HS-27A (cell line): ENCODE measurements around the gene GTPBP3.
"Not testable (repeated sequence)": the region's sequence is repeated elsewhere in the genome, so short reads cannot be mapped to it uniquely, and the experiment has no call there.

Experiments
- DNase-seq: peaks from one replicate; pipeline ENCODE4 v3.0.0-alpha.2; 2012; ENCODE audit warnings: low read depth, missing footprints

Gene GTPBP3, protein sequence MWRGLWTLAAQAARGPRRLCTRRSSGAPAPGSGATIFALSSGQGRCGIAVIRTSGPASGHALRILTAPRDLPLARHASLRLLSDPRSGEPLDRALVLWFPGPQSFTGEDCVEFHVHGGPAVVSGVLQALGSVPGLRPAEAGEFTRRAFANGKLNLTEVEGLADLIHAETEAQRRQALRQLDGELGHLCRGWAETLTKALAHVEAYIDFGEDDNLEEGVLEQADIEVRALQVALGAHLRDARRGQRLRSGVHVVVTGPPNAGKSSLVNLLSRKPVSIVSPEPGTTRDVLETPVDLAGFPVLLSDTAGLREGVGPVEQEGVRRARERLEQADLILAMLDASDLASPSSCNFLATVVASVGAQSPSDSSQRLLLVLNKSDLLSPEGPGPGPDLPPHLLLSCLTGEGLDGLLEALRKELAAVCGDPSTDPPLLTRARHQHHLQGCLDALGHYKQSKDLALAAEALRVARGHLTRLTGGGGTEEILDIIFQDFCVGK

GRCh38 chr19:17336872-17337674, at the start of gene GTPBP3:
Gene GTPBP3 (plus strand): TSS chr19:17337553. CDS start chr19:17337612, 59 bp downstream.
- DNase-seq, result peak; percentile 96

GRCh38 chr19:17289489-17289888, 47.9 kb upstream of the GTPBP3 start:
- DNase-seq, result no peak

DNA sequence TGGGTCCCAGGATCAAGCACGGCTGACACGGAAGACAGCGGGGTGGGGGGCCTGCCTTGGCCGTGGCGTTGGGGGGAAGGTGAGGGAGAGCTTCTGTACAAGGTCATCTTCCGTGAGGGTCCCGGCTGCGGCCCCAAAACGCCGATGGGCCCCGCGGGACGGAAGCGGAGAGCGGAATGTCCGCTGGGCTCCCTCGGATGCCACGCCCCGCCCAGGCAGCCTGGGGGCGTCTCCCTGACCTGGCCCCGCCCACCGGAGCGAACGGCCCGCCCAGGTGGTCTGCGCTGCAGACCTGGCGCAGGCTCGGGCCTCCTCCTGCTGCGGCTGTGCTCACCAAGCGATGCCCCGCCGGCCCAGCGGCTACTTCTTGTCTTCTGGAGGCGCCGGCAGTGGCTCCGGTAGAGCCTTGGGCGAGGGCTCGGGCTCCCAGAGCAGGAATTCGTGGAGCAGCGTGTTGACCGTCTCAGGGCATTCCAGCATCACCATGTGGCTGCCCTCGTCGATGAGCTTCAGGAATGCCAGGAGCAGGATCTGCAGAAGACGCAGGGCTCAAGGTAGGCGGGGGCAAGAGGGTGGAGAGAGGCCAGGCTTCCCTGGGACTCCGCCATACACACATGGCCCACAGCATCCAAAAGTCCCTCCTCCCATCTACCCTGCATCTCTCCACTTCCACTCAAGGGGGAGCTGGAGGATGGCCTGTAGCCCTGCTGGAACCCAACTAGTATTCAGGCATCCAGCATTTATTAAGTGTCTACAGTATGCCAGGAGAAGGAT, 44.9 kb upstream of the GTPBP3 start:
- DNase-seq, result no peak

DNA sequence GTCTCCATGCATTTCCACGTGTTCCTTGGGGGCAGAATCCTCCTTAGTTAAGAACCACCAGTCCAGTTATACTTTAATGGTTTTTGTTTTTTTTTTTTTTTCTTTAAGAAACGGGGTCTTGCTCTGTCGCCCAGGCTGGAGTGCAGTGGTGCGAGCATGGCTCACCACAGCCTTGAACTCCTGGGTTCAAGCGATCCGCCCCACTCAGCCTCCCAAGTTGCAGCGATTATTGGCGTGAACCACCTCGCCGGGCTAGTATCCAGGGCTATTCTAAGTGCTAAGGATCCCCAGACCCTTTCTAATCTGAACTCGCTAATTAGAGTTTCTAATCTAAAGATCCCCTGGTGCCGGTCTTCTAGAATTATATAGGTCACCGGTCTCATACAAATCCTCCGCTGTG, 43.7 kb upstream of the GTPBP3 start:
- no peak for DNase-seq

- no peak for DNase-seq
Measured at GRCh38 chr19:17294051-17294891, 43.1 kb upstream of the GTPBP3 start.

DNA sequence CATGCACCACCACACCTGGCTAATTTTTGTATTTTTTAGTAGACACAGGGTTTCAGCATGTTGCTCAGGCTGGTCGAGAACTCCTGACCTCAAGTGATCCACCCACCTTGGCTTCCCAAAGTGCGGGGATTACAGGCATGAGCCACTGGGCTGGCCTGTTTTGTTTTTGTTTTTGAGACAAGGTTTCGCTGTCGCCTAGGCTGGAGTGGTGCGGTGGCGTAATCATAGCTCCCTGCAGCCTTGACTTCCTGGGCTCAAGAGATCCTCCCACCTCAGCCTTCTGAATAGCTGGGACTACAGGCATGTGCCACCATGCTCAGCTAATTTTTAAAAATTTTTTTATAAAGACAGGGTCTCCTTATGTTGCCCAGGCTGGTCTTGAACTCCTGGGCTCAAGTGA, 41.8 kb upstream of the GTPBP3 start:
- DNase-seq, result not testable (repeated sequence)

- DNase-seq, result no peak
Measured at GRCh38 chr19:17296273-17296672, 41.1 kb upstream of the GTPBP3 start.

DNA sequence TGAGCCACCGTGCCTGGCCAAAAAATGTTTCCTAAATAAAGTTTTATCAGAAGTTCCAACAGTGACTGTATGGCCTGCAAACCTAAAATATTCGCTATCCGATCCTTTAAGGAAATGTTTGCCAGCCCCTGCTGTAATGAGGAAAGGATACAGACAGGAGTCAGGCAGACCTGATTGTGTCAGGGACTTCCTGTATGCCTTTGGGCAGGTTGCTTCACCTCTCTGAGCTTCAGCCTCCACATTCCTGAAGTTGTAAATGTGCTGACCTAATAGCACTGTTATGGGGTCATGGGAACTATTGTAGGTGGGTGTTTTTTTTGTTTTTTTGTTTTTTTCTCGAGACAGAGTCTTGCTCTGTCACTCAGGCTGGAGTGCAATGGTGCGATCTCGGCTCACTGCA, 40.4 kb upstream of the GTPBP3 start:
- no peak for DNase-seq

DNA sequence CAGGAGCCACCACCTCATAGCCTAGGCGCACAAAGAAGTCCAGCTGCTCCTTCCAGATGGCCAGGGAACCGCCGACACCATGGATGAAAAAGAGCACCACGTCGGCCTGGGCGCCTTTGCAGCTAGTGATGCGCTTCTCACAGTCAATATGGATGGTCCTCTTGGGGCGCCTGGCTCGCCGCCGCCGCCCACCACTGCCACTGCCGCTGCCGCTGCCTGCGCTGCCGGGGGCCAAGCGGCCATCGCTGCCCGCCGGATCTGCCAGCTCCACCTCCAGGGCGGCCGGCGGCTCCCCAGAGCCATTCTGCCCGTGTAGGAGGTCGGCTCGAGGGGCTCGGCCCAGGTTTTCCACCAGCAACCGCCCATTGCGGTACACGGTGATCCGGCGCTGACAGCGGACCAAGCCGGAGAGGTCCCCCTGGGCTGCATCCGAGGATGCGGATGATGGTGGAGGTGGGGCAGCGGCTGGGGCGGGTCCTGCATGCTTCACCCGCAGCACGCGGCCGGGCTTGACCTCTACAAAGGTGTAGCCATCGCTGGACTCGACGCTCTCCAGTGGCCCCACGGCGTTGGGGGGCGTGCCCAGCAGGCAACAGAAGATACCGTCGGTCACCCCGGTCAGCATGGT, 36.2 kb upstream of the GTPBP3 start:
- no peak for DNase-seq

DNA sequence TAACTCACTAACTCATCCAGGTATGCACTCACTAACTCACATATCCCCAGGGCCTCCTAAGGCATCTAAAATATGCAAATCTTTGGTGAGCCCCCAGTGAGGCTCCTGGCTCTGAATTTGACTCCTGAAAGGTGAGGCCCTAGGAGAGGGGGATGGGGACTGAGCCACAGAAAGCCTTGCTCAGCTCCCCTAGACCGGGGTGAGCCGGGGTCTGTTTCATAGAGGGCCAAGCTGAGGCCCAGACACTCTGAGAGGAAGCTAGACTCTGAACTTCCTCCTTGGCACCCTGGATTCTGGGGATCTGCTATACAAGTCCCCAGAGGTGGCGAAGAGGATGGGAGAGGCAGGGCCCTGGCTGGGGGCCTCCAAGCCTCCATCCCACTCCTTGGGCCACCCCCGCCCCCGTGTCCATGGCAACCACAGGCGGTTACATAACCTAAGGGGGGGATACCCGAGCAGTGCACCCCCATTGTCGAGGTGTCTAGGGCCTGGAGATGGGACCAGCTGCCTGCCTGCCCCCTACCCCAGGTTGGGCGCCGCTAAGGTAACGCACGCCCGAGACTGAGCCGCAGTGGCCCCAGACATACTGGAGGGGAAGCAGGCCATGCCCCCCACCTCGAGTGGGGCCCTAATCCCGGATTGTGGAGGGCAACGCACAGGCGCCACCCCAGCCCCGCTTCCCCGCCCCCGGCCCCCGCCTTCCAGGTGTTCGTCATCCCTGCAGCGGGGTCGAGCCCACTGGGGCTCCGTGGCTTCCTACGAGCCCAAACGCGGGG, 34.8 kb upstream of the GTPBP3 start:
- no peak for DNase-seq

GRCh38 chr19:17303167-17303939, 34.0 kb upstream of the GTPBP3 start, which contains the start of gene ABHD8:
Gene ABHD8 (minus strand): TSS chr19:17303425. CDS start chr19:17301616, 1,809 bp downstream.
- DNase-seq, result peak; percentile 78

- no peak for DNase-seq
Measured at GRCh38 chr19:17303940-17304267, 33.4 kb upstream of the GTPBP3 start.

- DNase-seq, result no peak
Measured at GRCh38 chr19:17304386-17305215, 32.8 kb upstream of the GTPBP3 start.

GRCh38 chr19:17305216-17305516, 32.2 kb upstream of the GTPBP3 start:
- no peak for DNase-seq

DNA sequence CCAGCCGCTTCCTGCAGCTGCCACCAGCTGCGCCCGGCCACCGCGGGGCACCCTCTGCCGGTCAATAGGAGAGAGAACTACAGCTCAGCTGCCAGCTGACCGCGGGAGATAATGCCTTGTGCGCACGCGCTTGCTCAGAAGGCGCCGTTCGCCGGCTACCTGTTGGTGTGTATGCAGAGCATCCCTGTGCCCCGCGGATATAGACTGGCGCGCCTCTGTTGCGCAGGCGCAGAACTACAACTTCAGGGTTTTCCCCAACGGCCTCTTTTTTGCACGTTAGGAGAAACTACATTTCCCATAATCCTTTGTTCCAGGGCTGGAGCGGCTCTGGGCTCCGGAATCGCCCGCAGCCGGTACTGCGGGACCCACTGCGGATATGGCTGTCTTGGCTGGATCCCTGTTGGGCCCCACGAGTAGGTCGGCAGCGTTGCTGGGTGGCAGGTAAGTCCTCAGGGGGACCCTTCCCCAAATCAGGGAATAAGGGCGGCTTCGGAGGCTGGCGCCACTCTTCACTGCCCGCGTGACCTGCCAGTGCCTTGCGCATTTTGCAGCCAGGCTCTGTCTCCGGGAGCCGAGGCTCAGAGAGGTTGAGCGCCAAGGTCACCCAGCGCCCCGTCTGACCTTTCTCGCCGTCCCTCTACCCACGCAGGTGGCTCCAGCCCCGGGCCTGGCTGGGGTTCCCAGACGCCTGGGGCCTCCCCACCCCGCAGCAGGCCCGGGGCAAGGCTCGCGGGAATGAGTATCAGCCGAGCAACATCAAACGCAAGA, 31.7 kb upstream of the GTPBP3 start, which contains the start of gene MRPL34:
MRPL34 (plus strand) TSS at position 356 of the 768 bp plus-strand sequence; CDS start at position 377, 21 bp downstream.
- DNase-seq, result peak; percentile 95

DNA sequence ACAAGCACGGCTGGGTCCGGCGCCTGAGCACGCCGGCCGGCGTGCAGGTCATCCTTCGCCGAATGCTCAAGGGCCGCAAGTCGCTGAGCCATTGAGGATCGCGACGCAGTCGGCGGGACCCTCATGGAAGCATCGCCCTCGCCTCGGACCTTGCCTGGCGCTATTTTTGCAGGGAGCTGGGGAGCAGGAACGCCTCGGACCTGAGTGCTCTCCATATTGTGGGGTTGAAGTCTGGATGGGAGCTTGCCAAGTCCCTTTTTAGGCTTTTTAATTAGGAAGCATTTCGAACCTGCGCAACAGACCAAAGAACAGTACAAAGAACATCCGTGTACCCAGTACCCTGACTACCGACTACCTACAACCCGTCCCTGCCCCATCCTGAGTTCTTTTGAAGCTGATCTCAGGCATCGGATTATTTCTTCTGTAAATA, 31.1 kb upstream of the GTPBP3 start:
- no peak for DNase-seq

- DNase-seq, result no peak
Measured at GRCh38 chr19:17307876-17308377, 29.4 kb upstream of the GTPBP3 start.
